OCI-LY1 (cell line): Measurements from ENCODE around the gene TNFRSF6B.

ENCODE experiments used
- H2AFZ ChIP-seq: fragments of 200-600 bp; sonication (generic), shearing (Covaris generic); 2 replicates; pipeline ENCODE4 v1.6.0; 2014; ENCODE audit warnings: antibody characterized with exemption, mild to moderate bottlenecking, low read length
- H3F3A ChIP-seq: fragments of 200-600 bp; sonication (generic), shearing (Covaris generic); 2 replicates; pipeline ENCODE4 v1.6.0; 2014; ENCODE audit warnings: mild to moderate bottlenecking, antibody characterized with exemption, low read length, moderate library complexity; ENCODE audit not compliant: insufficient read depth
- H3K27ac ChIP-seq: fragments of 200-600 bp; sonication (generic); 2 replicates; pipeline ENCODE4 v1.5.1; 2014; ENCODE audit warnings: low read length, mixed run types, mild to moderate bottlenecking, low read depth; ENCODE audit not compliant: poor library complexity, severe bottlenecking
- H3K27me3 ChIP-seq: fragments of 200-600 bp; sonication (generic); 2 replicates; pipeline ENCODE4 v1.6.0; 2014; ENCODE audit warnings: antibody characterized with exemption, mild to moderate bottlenecking, low read length, moderate library complexity; ENCODE audit not compliant: insufficient read depth
- H3K36me3 ChIP-seq: fragments of 200-600 bp; sonication (generic); 2 replicates; pipeline ENCODE4 v1.6.1; 2014; ENCODE audit warnings: mild to moderate bottlenecking, antibody characterized with exemption, low read length, moderate library complexity, mixed read lengths; ENCODE audit not compliant: insufficient read depth
- H3K4me1 ChIP-seq: fragments of 200-600 bp; sonication (generic); 2 replicates; pipeline ENCODE4 v1.5.1; 2014; ENCODE audit warnings: mild to moderate bottlenecking, low read length, moderate library complexity; ENCODE audit not compliant: insufficient read depth, severe bottlenecking
- H3K4me2 ChIP-seq: fragments of 200-600 bp; sonication (generic), shearing (Covaris generic); 2 replicates; pipeline ENCODE4 v1.6.1; 2014; ENCODE audit warnings: low read length
- H3K4me3 ChIP-seq: fragments of 200-600 bp; sonication (generic); 2 replicates; pipeline ENCODE4 v1.5.1; 2014; ENCODE audit warnings: low read length, low read depth, mild to moderate bottlenecking, mixed read lengths; ENCODE audit not compliant: poor library complexity, severe bottlenecking
- H3K79me2 ChIP-seq: fragments of 200-600 bp; shearing (Covaris generic); 2 replicates; pipeline ENCODE4 v1.6.1; 2016; ENCODE audit warnings: mixed run types, low read length, mixed read lengths; ENCODE audit not compliant: insufficient read depth
- H3K9ac ChIP-seq: fragments of 200-600 bp; sonication (generic), shearing (Covaris generic); 2 replicates; pipeline ENCODE4 v1.6.1; 2014; ENCODE audit warnings: mild to moderate bottlenecking, low read length, mixed read lengths
- H3K9me2 ChIP-seq: fragments of 200-600 bp; sonication (generic), shearing (Covaris generic); 2 replicates; pipeline ENCODE4 v1.6.1; 2014; ENCODE audit warnings: low read depth, mild to moderate bottlenecking, low read length, mixed read lengths
- H3K9me3 ChIP-seq: fragments of 200-600 bp; shearing (Covaris generic); 2 replicates; pipeline ENCODE4 v1.6.1; 2014; ENCODE audit warnings: low read length, mixed read lengths
- H4K20me1 ChIP-seq: fragments of 200-600 bp; sonication (generic), shearing (Covaris generic); 2 replicates; pipeline ENCODE4 v1.6.0; 2016; ENCODE audit warnings: mild to moderate bottlenecking, low read length; ENCODE audit not compliant: insufficient read depth
- EZH2 ChIP-seq: fragments of 200-600 bp; sonication (generic), shearing (Covaris generic); IDR thresholded peaks from 2 replicates; pipeline ENCODE4 v1.8.0; 2017; ENCODE audit warnings: borderline replicate concordance, mixed run types, mild to moderate bottlenecking, antibody characterized with exemption, low read length, moderate library complexity, mixed read lengths
- TF ChIP-seq, protein P1 (sequence below): fragments of 200-600 bp; sonication (generic), shearing (Covaris generic); IDR thresholded peaks from 2 replicates; pipeline ENCODE4 v1.5.1; 2017; ENCODE audit warnings: mild to moderate bottlenecking, antibody characterized with exemption, low read length, moderate library complexity, mixed read lengths

Gene TNFRSF6B

DNA sequence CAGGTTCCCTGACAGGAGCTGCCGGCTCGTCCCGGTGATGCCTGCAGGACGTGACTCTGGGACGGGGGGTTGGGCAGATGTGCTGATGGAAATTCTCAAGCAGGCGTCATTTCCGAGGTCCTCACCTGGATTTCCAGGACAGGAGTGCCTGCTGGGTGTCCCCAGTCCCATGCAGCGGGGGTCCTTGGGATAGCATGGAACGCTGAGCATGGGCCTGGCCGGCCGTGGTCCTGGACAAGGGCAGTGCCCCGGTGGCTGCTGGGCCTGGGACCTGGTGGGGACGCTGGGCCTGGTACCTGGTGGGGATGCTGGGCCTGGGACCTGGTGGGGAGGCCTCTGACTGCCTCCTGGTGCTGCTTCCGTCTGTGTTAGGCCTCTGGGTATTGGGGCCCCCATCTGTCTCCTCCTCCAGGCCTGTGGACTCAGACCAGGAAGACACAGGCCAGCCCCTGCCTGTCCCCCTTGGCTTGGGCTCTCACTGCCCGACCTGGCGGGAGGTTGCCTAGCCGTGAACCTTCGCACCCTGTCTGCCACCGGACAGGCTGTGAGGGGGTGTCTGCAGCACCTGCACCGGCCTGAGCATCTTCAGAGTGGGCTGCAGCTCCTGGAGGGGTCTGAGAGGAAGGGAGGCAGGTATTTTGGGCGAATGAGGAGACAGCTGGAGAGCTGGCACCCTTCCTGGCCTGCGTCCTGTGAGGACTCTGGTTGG, 32.2 kb upstream of the TNFRSF6B start:
- no peak overlapping the region for H2AFZ ChIP-seq
- H3K79me2 ChIP-seq = no peaks in the 10 kb centered on the region
- no peak overlapping the region for H3K9ac ChIP-seq
- no peak overlapping the region for H3K27ac ChIP-seq
- peaks cover 5% of the 10 kb centered on the region for H3K4me1 ChIP-seq
- TF ChIP-seq, protein P1, sequence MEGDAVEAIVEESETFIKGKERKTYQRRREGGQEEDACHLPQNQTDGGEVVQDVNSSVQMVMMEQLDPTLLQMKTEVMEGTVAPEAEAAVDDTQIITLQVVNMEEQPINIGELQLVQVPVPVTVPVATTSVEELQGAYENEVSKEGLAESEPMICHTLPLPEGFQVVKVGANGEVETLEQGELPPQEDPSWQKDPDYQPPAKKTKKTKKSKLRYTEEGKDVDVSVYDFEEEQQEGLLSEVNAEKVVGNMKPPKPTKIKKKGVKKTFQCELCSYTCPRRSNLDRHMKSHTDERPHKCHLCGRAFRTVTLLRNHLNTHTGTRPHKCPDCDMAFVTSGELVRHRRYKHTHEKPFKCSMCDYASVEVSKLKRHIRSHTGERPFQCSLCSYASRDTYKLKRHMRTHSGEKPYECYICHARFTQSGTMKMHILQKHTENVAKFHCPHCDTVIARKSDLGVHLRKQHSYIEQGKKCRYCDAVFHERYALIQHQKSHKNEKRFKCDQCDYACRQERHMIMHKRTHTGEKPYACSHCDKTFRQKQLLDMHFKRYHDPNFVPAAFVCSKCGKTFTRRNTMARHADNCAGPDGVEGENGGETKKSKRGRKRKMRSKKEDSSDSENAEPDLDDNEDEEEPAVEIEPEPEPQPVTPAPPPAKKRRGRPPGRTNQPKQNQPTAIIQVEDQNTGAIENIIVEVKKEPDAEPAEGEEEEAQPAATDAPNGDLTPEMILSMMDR = no peak
- TF ChIP-seq EZH2 = no peak
- no peak overlapping the region for H3K4me3 ChIP-seq
- no peaks in the 10 kb centered on the region for H3K27me3 ChIP-seq
- H3K36me3 ChIP-seq = peaks cover 66% of the 10 kb centered on the region
- H3K9me2 ChIP-seq = no peaks in the 10 kb centered on the region
- H4K20me1 ChIP-seq = no peaks in the 10 kb centered on the region
- H3F3A ChIP-seq = no peaks in the 10 kb centered on the region
- no peaks in the 10 kb centered on the region for H3K9me3 ChIP-seq
- no peak overlapping the region for H3K4me2 ChIP-seq

DNA sequence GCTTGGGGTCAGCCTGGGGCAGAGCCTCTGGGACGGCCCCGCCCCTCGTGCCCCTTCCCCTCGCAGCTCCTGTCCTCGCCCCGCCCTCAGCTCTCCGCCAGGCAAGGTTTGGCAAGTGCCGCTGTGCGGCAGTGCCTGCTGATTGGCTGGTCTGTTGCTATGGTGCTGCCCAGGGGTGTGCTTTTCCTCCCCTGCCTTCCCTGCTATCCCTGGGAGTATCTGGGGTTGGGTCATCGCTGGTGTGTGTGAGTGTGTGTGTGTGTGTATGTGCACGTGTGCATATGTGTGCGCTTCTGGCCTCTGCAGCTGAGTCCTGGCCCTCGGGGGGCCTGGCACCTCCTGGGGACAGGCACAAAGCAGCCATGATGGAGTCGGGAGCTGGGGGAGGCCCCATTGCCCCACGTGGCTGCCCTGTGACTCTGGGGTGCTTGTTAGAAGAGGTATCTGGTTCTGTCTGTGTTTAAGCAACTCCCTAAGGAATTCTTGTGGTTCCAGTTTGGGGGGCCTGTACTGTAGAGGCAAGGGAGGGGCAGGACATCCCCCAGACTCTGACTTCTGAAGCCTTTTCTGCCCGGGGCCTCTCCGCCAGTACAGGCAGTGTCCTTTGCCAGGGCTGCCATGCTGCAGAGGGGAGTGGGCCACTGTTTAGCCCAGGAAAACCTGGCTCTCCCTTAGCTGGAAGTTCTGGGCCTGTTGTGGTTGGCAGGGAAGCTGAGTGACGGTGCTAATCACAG, 31.4 kb upstream of the TNFRSF6B start:
- no peak overlapping the region for H3K27ac ChIP-seq
- no peaks in the 10 kb centered on the region for H3K9me3 ChIP-seq
- peaks cover 66% of the 10 kb centered on the region for H3K36me3 ChIP-seq
- no peaks in the 10 kb centered on the region for H3K27me3 ChIP-seq
- no peaks in the 10 kb centered on the region for H3K79me2 ChIP-seq
- TF ChIP-seq EZH2 = no peak
- TF ChIP-seq, protein P1 = no peak
- H3F3A ChIP-seq = no peaks in the 10 kb centered on the region
- no peak overlapping the region for H2AFZ ChIP-seq
- no peaks in the 10 kb centered on the region for H3K4me1 ChIP-seq
- H3K9ac ChIP-seq = no peak overlapping the region
- no peak overlapping the region for H3K4me2 ChIP-seq
- H3K9me2 ChIP-seq = no peaks in the 10 kb centered on the region
- H4K20me1 ChIP-seq = no peaks in the 10 kb centered on the region
- no peak overlapping the region for H3K4me3 ChIP-seq

DNA sequence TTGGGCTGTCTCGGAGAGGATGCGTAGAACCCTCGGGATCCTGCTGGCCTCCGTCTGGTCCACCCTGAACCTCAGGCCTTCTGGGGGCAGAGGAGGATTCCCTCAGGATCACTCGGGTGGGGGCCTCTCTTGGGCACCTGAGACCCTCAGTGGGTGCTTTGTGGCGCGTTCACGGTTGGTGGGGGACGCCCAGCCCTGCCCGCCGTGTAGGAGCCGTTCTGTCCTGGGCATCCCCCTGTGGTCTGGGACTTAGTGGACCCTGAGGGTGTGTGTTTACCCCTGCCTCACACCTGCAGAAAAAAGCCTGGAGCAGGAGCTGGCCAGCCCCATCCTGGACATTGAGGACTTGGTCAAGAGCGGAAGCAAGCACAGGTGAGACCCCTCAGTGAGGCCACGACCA, 30.7 kb upstream of the TNFRSF6B start:
- Histone ChIP-seq H4K20me1 (no peaks in the 10 kb centered on the region), H3K36me3 (peaks cover 61% of the 10 kb centered on the region), H3K79me2 (no peaks in the 10 kb centered on the region), H3K27ac (no peak overlapping the region), H3F3A (no peaks in the 10 kb centered on the region), H3K4me2 (no peak overlapping the region), H3K9me2 (no peaks in the 10 kb centered on the region), H3K4me1 (no peaks in the 10 kb centered on the region), H3K9me3 (no peaks in the 10 kb centered on the region), H3K4me3 (no peak overlapping the region), H3K9ac (no peak overlapping the region), H2AFZ (no peak overlapping the region), H3K27me3 (no peaks in the 10 kb centered on the region)
- TF ChIP-seq EZH2 = no peak
- TF ChIP-seq, protein P1 = no peak
